GM12801 (cell line): ENCODE measurements around the gene LDLR.

Experiments
- CTCF ChIP-seq: IDR thresholded peaks from one replicate; pipeline ENCODE4 v1.5.1; 2011; ENCODE audit warnings: control low read depth; ENCODE audit not compliant: insufficient read length; ENCODE audit errors: extremely low read depth

LDLR gene

GRCh38 chr19:11130824-11131455 is 41.7 kb downstream of the LDLR start:
- no peak for TF ChIP-seq CTCF

GRCh38 chr19:11131471-11131870 is 42.2 kb downstream of the LDLR start:
- TF ChIP-seq CTCF: no peak

- TF ChIP-seq CTCF: no peak
These were observed 47.3 kb downstream of the LDLR start for GRCh38 chr19:11136400-11137101.

GRCh38 chr19:11137542-11138384 is 48.5 kb downstream of the LDLR start:
- no peak for TF ChIP-seq CTCF

- no peak for TF ChIP-seq CTCF
These were observed 49.5 kb downstream of the LDLR start for GRCh38 chr19:11138601-11139300.

GRCh38 chr19:11140896-11141295 is 51.6 kb downstream of the LDLR start:
- TF ChIP-seq CTCF: no peak
